H1 (cell line): ENCODE measurements around the gene HPS5. TPM values are rescaled to one million over a fixed set of nuclear protein-coding genes. Genes with fewer than 3 reads are reported as not detected.

Source experiments
- CTCF ChIA-PET: fragments of 300-600 bp; sonication (Branson Sonifier 250); formaldehyde crosslinking; loops from one replicate; lab custom pipeline; 2021; ENCODE audit not compliant: partially characterized antibody; lab: Charles Lee
- POLR2A ChIA-PET: fragments of 300-600 bp; sonication (Branson Sonifier 250); formaldehyde crosslinking; loops from one replicate; lab custom pipeline; 2021; ENCODE audit warnings: inconsistent platforms; ENCODE audit not compliant: partially characterized antibody; lab: Charles Lee
- DNase-seq, 2 experiments: peaks; one replicate each; pipeline versions ENCODE4 v3.0.0 to v3.0.0-alpha.2; 2010 to 2022; ENCODE audit warnings: low spot score in 2 of 2, low read depth in 1 of 2, mixed read lengths in 1 of 2
- FAIRE-seq: peaks from 2 replicates; lab custom pipeline; 2011; peaks lifted over from hg19 to GRCh38; lab: Jason Lieb, UNC
- H2AFZ ChIP-seq: 2 replicates; pipeline ENCODE4 v1.8.1; 2012; ENCODE audit warnings: low read length, inconsistent platforms
- H2AK5ac ChIP-seq: 2 replicates; pipeline ENCODE4 v1.6.1; 2013; ENCODE audit warnings: low read depth, low read length
- H2BK120ac ChIP-seq: replicated peaks from 2 replicates; pipeline ENCODE3; 2013; ENCODE audit warnings: low read depth, low read length, inconsistent platforms
- H2BK12ac ChIP-seq: 2 replicates; pipeline ENCODE4 v1.6.1; 2013; ENCODE audit warnings: low read depth, low read length
- H2BK15ac ChIP-seq: 2 replicates; pipeline ENCODE4 v1.6.1; 2013; ENCODE audit warnings: low read length
- H2BK20ac ChIP-seq: 2 replicates; pipeline ENCODE4 v1.6.1; 2013; ENCODE audit warnings: low read length
- H2BK5ac ChIP-seq: 2 replicates; pipeline ENCODE4 v1.6.1; 2013; ENCODE audit warnings: low read depth, low read length
- H3K14ac ChIP-seq: 2 replicates; pipeline ENCODE4 v1.6.1; 2013; ENCODE audit warnings: inconsistent platforms; ENCODE audit not compliant: insufficient read length
- H3K18ac ChIP-seq: 2 replicates; pipeline ENCODE4 v1.6.1; 2013; ENCODE audit warnings: low read length; ENCODE audit errors: extremely low read depth
- H3K23ac ChIP-seq: 2 replicates; pipeline ENCODE4 v1.6.1; 2013; ENCODE audit warnings: inconsistent platforms; ENCODE audit not compliant: insufficient read length
- H3K23me2 ChIP-seq: 2 replicates; pipeline ENCODE4 v1.6.1; 2013; ENCODE audit warnings: low read depth, low read length
- H3K27ac ChIP-seq: 2 replicates; pipeline ENCODE4 v1.6.1; 2011; ENCODE audit warnings: low read depth, low read length, inconsistent platforms
- H3K27me3 ChIP-seq, 4 experiments: replicated peaks in 1 of 4; 1 replicate in 1 of 4; 2 replicates in 3 of 4; pipeline versions ENCODE4 v1.6.1 to v1.8.1; 2011 to 2013; ENCODE audit warnings: low read length in 3 of 4, mild to moderate bottlenecking in 3 of 4, inconsistent platforms in 2 of 4, mixed read lengths in 2 of 4, moderate library complexity in 1 of 4; ENCODE audit not compliant: control insufficient read depth in 3 of 4, insufficient read depth in 3 of 4; ENCODE audit errors: extremely low read depth in 1 of 4
- H3K36me3 ChIP-seq, 4 experiments: 2 replicates each; pipeline versions ENCODE4 v1.6.1 to v1.8.1; 2011 to 2013; ENCODE audit warnings: mild to moderate bottlenecking in 4 of 4, low read length in 3 of 4, moderate library complexity in 2 of 4, control low read depth in 1 of 4, inconsistent platforms in 1 of 4; ENCODE audit not compliant: insufficient read depth in 4 of 4, control insufficient read depth in 2 of 4
- H3K4ac ChIP-seq: replicated peaks from 2 replicates; pipeline ENCODE3; 2013; ENCODE audit warnings: low read length, low read depth, mixed read lengths, inconsistent platforms; ENCODE audit not compliant: insufficient read length
- H3K4me1 ChIP-seq, 4 experiments: replicated peaks in 1 of 4; 1 replicate in 1 of 4; 2 replicates in 3 of 4; pipeline versions ENCODE4 v1.6.1 to v1.8.1; 2011 to 2013; ENCODE audit warnings: low read length in 3 of 4, inconsistent platforms in 2 of 4, mixed read lengths in 1 of 4; ENCODE audit not compliant: insufficient read depth in 4 of 4, control insufficient read depth in 3 of 4
- H3K4me2 ChIP-seq, 2 experiments: 2 replicates each; pipeline versions ENCODE4 v1.6.1 to v1.8.1; 2011 to 2013; ENCODE audit warnings: low read depth in 2 of 2, low read length in 2 of 2, control low read depth in 1 of 2, inconsistent platforms in 1 of 2, mild to moderate bottlenecking in 1 of 2; ENCODE audit not compliant: insufficient read depth in 1 of 2
- H3K4me3 ChIP-seq, 4 experiments: fragments of 200-600, 300-600 bp in 1 of 4; sonication (generic), shearing (Covaris generic), sonication (Bioruptor Twin) in 1 of 4; 2 replicates each; pipeline versions ENCODE4 v1.5.1 to v1.8.1; 2011 to 2016; ENCODE audit warnings: low read length in 4 of 4, low read depth in 3 of 4, control low read depth in 2 of 4, inconsistent platforms in 2 of 4, mild to moderate bottlenecking in 2 of 4, mixed read lengths in 1 of 4, moderate library complexity in 1 of 4; ENCODE audit not compliant: insufficient read depth in 2 of 4; ENCODE audit errors: extremely low read depth in 1 of 4
- H3K56ac ChIP-seq: replicated peaks from 2 replicates; pipeline ENCODE3; 2013; ENCODE audit warnings: low read depth, mild to moderate bottlenecking, mixed read lengths, low read length, inconsistent platforms; ENCODE audit not compliant: insufficient read length
- H3K79me1 ChIP-seq: 2 replicates; pipeline ENCODE4 v1.6.1; 2013; ENCODE audit warnings: low read depth, low read length, control low read depth
- H3K79me2 ChIP-seq, 2 experiments: 2 replicates each; pipeline versions ENCODE4 v1.6.1 to v1.8.1; 2012 to 2013; ENCODE audit warnings: low read length in 2 of 2, mild to moderate bottlenecking in 2 of 2, inconsistent platforms in 1 of 2; ENCODE audit not compliant: insufficient read depth in 2 of 2, control insufficient read depth in 1 of 2
- H3K9ac ChIP-seq, 4 experiments: replicated peaks in 1 of 4; 1 replicate in 1 of 4; 2 replicates in 3 of 4; pipeline versions ENCODE4 v1.6.1 to v1.8.1; 2011 to 2013; ENCODE audit warnings: low read depth in 3 of 4, low read length in 3 of 4, control low read depth in 2 of 4, mild to moderate bottlenecking in 2 of 4, moderate library complexity in 2 of 4, inconsistent platforms in 1 of 4; ENCODE audit errors: extremely low read depth in 1 of 4
- H3K9me3 ChIP-seq, 2 experiments: 2 replicates each; pipeline versions ENCODE4 v1.6.1 to v1.8.1; 2012 to 2013; ENCODE audit warnings: mild to moderate bottlenecking in 2 of 2, moderate library complexity in 2 of 2, control low read depth in 1 of 2, inconsistent platforms in 1 of 2, low read depth in 1 of 2, low read length in 1 of 2, mixed read lengths in 1 of 2; ENCODE audit not compliant: insufficient read depth in 2 of 2
- H4K20me1 ChIP-seq, 2 experiments: replicated peaks in 1 of 2; 2 replicates each; pipeline versions ENCODE3 to v1.8.1; 2011 to 2013; ENCODE audit warnings: inconsistent platforms in 2 of 2, low read length in 2 of 2, mild to moderate bottlenecking in 1 of 2; ENCODE audit not compliant: insufficient read depth in 2 of 2, control insufficient read depth in 1 of 2
- H4K5ac ChIP-seq: 2 replicates; pipeline ENCODE4 v1.6.1; 2013; ENCODE audit warnings: low read length, low read depth, mixed read lengths, inconsistent platforms; ENCODE audit not compliant: insufficient read length
- H4K8ac ChIP-seq: 2 replicates; pipeline ENCODE4 v1.8.0; 2013; ENCODE audit warnings: mild to moderate bottlenecking, moderate library complexity, low read length, inconsistent platforms; ENCODE audit not compliant: insufficient read depth; ENCODE audit errors: extremely low read depth
- H4K91ac ChIP-seq: replicated peaks from 2 replicates; pipeline ENCODE3; 2013; ENCODE audit warnings: low read length, mixed read lengths, inconsistent platforms; ENCODE audit not compliant: insufficient read length
- CBX8 ChIP-seq: fragments of 300-800, 300-1000 bp; sonication (generic); IDR thresholded peaks from 2 replicates; pipeline ENCODE4 v1.7.1; 2016; ENCODE audit warnings: low read depth, low read length, borderline replicate concordance
- CTCF ChIP-seq, 3 experiments: IDR thresholded peaks; 1 replicate in 2 of 3; 2 replicates in 1 of 3; pipeline versions ENCODE4 v1.5.1 to v1.6.1; 2011; ENCODE audit warnings: low read length in 3 of 3, mild to moderate bottlenecking in 3 of 3, inconsistent platforms in 2 of 3, low read depth in 1 of 3, moderate library complexity in 1 of 3; ENCODE audit not compliant: insufficient read depth in 1 of 3; ENCODE audit errors: control extremely low read depth in 1 of 3
- GTF2F1 ChIP-seq: IDR thresholded peaks from 2 replicates; pipeline ENCODE4 v1.6.1; 2012; ENCODE audit warnings: low read depth, low read length, improper control_type of control experiment, borderline replicate concordance
- KDM1A ChIP-seq: fragments of 200-600, 300-600 bp; sonication (generic); IDR thresholded peaks from 2 replicates; pipeline ENCODE4 v1.7.1; 2016; ENCODE audit warnings: mild to moderate bottlenecking, low read length, borderline replicate concordance
- POU5F1 ChIP-seq: IDR thresholded peaks from 2 replicates; pipeline ENCODE4 v1.6.1; 2011; ENCODE audit warnings: low read depth, mild to moderate bottlenecking, low read length, moderate library complexity
- RAD21 ChIP-seq, 2 experiments: IDR thresholded peaks in 1 of 2; conservative IDR thresholded peaks in 1 of 2; 2 replicates each; pipeline ENCODE4 v1.6.1; 2011; ENCODE audit warnings: low read depth in 2 of 2, low read length in 2 of 2, improper control_type of control experiment in 1 of 2, inconsistent platforms in 1 of 2, mild to moderate bottlenecking in 1 of 2, moderate library complexity in 1 of 2
- RFX5 ChIP-seq: IDR thresholded peaks from 2 replicates; pipeline ENCODE4 v1.6.1; 2011; ENCODE audit warnings: low read depth, low read length, improper control_type of control experiment, borderline replicate concordance
- RNF2 ChIP-seq: fragments of 200-900, 300-1000 bp; sonication (generic); IDR thresholded peaks from 2 replicates; pipeline ENCODE4 v1.7.1; 2016; ENCODE audit warnings: borderline replicate concordance, low read depth, mild to moderate bottlenecking, antibody characterized with exemption, low read length; ENCODE audit not compliant: poor library complexity, severe bottlenecking; ENCODE audit errors: missing control alignments
- SIRT6 ChIP-seq: IDR thresholded peaks from one replicate; pipeline ENCODE4 v1.7.1; 2012; ENCODE audit warnings: low read length, inconsistent platforms
- SRF ChIP-seq: IDR thresholded peaks from 2 replicates; pipeline ENCODE4 v1.6.1; 2011; ENCODE audit warnings: mild to moderate bottlenecking, low read depth, low read length, moderate library complexity
- TAF1 ChIP-seq: IDR thresholded peaks from 2 replicates; pipeline ENCODE4 v1.6.1; 2011; ENCODE audit warnings: mild to moderate bottlenecking, low read depth, low read length
- WGBS, 2 experiments: shearing (Covaris generic) in 1 of 2; methylation state at CpG; one replicate each; pipeline versions ENCODE4 v1.1.6 to v1.1.7; 2013 to 2015; ENCODE audit warnings: low lambda C conversion rate in 2 of 2, mixed read lengths in 2 of 2, inconsistent platforms in 1 of 2, low coverage in 1 of 2, missing lambda C conversion rate in 1 of 2; ENCODE audit not compliant: insufficient replicate concordance in 2 of 2, insufficient coverage in 1 of 2, insufficient read length in 1 of 2; ENCODE audit errors: extremely low coverage in 1 of 2, missing lambda C conversion rate in 1 of 2; 5-methylcytosine and 5-hydroxymethylcytosine counted together
- polyA plus RNA-seq, 7 experiments: library from polyadenylated mRNA; depleted of rRNA in 3 of 7; stranded (reverse) in 5 of 7; unstranded in 2 of 7; fragments of >200 nt in 5 of 7; fragments of 200-250 nt in 2 of 7; gene quantifications; 1 replicate in 5 of 7; 2 replicates in 1 of 7; 4 replicates in 1 of 7; pipeline versions ENCODE4 v1.2.1 to v1.2.3, GENCODE V29; 2011 to 2013; ENCODE audit warnings: missing spikeins in 2 of 7, mixed read lengths in 2 of 7
- total RNA-seq: library from RNA; stranded (reverse); fragmentation: NEBNext Ultra II Directional; extraction: Animal tissue kit (Norgen Biotek cat#: 25700); gene quantifications from 2 replicates; pipeline ENCODE4 v1.2.1, GENCODE V29; 2021

The HPS5 gene
- total and polyA plus RNA-seq, 2 of the 8 experiments (the other 6 are each of a cell fraction or from before 2014, with no cell fraction given), result 5.0 to 18.5 TPM

- H3K4me2 ChIP-seq, result no peak overlapping the region
- no peak overlapping the region for H4K91ac ChIP-seq
- H3K4ac ChIP-seq, result no peak overlapping the region
- H3K27me3 ChIP-seq, result no peaks in the 10 kb centered on the region
- FAIRE-seq (no peak), DNase-seq (no peak)
- no peaks in the 10 kb centered on the region for H4K20me1 ChIP-seq
- no peaks in the 10 kb centered on the region for H3K4me1 ChIP-seq
- no peak overlapping the region for H4K5ac ChIP-seq
- ChIA-PET CTCF (interaction anchor here (0.6 to 1.4 kb wide), 2 partner anchors 136 to 193 kb away, joined by 4 read pairs; no protein-coding TSS in a partner anchor), POLR2A (no interaction called here)
- H3K79me2 ChIP-seq, result peaks cover 0 to 7% of the 10 kb centered on the region in 2 experiments; a peak in 1 of 4 replicates
- H3K56ac ChIP-seq, result no peak overlapping the region
- H2BK20ac ChIP-seq, result no peak overlapping the region
- WGBS, 2 experiments, result 93% methylated on average over 2 of the region's 2 CpGs; no CpG with 5 or more reads in 1 of the 2 experiments
- no peak overlapping the region for H3K27ac ChIP-seq
- no peak overlapping the region for H3K18ac ChIP-seq
- H2BK12ac ChIP-seq, result no peak overlapping the region
- no peak overlapping the region for H2AFZ ChIP-seq
- H3K23ac ChIP-seq, result no peak overlapping the region
- H2BK5ac ChIP-seq, result no peak overlapping the region
- H3K9ac ChIP-seq, result no peak overlapping the region
- H3K79me1 ChIP-seq, result peaks cover 3% of the 10 kb centered on the region; the same call in 1 of the 2 replicates
- H3K4me3 ChIP-seq, result no peak overlapping the region
- no peaks in the 10 kb centered on the region for H3K23me2 ChIP-seq
- no peaks in the 10 kb centered on the region for H3K9me3 ChIP-seq
- H2AK5ac ChIP-seq, result no peak overlapping the region
- no peak overlapping the region for H2BK120ac ChIP-seq
- H3K14ac ChIP-seq, result no peak overlapping the region
- no peak overlapping the region for H4K8ac ChIP-seq
- peaks cover 9 to 59% (median 34%) of the 10 kb centered on the region in 4 experiments for H3K36me3 ChIP-seq
- H2BK15ac ChIP-seq, result no peak overlapping the region
- no peak for TF ChIP-seq POU5F1
- TF ChIP-seq GTF2F1, result no peak
- no peak for TF ChIP-seq SIRT6
- no peak for TF ChIP-seq RAD21 (IDR thresholded peaks at IDR 0.05 in 1 of 2, conservative IDR thresholded peaks at IDR 0.05 in 1 of 2; ENCODE audit: low read depth in 2 of 2, low read length in 2 of 2)
- TF ChIP-seq CBX8, result no peak
- no peak for TF ChIP-seq TAF1
- no peak for TF ChIP-seq KDM1A
- no peak for TF ChIP-seq RNF2
- TF ChIP-seq SRF, result no peak
- no peak for TF ChIP-seq RFX5
- no peak for TF ChIP-seq CTCF (IDR thresholded peaks at IDR 0.05; ENCODE audit: control extremely low read depth in 1 of 3, insufficient read depth in 1 of 3, low read depth in 1 of 3, low read length in 3 of 3)
Measured at GRCh38 chr11:18308242-18308641, 13.7 kb downstream of the HPS5 start.
